AML-193 (cell line): ENCODE data around the gene LAMTOR4.
A peak's percentile ranks its signal among the peaks of the same experiment; 100 is the strongest.
"Not testable (repeated sequence)": the region's sequence is repeated elsewhere in the genome, so short reads cannot be mapped to it uniquely, and the experiment has no call there.

Experiments used
- DNase-seq, 2 experiments: peaks; one replicate each; lab custom pipeline; 2025; lab: John Stamatoyannopoulos, UW

Gene LAMTOR4

DNA sequence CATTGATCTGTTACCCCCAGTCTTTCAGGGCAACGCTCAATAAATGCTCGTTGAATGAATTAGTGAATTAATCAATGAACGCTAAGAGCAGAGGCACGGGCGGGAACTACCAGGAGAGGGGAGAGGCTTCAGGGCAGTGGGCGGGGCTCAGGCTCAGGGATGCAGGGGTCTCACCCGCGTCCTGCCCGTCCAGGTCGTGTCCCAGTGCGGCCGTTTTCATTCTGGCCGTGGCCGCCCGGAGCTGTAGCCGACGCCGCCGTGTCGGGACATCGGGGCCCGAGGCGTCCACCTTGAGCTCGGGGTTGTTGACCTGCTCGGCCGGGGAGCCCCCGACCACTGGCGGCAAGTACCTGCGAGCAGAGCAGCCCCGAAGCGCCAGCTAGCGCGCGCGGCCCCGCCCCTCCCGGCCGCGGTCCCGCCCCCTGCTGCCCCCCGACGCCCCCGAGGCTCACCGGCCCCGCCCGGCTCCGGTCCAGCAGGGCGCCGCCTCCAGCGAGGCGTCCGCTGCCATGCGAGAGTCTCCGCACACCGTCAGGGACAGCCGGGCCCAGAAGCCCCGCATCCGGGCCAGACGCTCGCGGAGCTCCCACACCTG is 22.5 kb downstream of the LAMTOR4 start:
- DNase-seq: no peak

GRCh38 chr7:100171840-100172239 is 23.1 kb downstream of the LAMTOR4 start:
- DNase-seq: no peak

DNA sequence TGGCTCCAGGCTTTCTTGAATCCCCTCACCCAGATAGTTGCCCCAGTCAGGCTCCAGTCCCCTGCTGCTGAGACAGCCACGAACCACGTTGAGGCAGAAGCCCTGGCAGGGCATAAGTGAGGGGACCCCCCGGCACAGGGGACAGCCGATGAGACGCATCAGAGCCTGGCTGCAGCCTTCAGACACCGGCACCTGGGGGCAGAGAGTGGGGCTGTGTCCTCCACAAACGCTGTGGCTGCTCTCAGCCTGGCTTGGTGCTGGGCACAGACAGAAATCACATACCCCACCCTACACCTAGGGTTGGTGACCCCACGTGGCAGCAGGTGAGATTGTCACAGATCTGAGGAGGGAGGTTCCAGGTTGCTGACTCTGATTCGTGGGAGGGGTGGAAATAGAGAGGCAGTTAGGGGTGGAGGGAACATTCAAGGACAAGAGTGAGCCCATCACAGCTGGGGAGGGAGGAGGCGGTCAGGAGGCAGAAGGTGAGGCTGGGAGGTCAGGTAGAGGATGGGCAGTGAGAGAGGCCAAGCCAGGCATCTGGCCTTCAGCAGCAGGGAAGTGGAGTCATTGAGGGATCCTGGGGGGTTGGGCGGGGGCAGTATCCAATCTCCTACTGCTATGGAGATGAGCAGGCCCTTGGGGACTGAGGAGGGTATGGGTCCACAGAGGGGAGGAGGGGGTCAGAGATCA is 25.2 kb downstream of the LAMTOR4 start:
- no peak for DNase-seq

DNA sequence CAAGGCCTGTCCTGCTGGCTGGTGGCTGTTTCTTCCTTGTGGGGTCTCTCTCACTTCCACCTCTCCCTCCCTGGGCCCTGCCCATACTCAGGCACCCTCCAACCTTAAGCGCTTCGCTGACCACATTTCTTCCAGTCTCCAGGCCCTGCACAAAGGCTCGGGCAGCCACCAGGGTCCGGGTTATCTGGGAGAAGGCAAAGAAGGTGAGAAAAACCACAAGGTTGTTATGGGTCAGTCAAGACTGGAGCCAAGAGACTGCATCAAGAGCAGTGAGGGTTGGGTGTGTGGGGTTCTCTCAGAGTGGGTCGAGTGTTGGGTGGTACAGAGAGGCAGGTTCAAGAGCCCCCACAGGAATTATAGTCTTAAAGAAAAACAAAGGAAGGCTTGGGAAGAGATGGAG is 25.9 kb downstream of the LAMTOR4 start:
- no peak for DNase-seq

GRCh38 chr7:100175296-100175935 is 26.7 kb downstream of the LAMTOR4 start:
- DNase-seq: no peak

DNA sequence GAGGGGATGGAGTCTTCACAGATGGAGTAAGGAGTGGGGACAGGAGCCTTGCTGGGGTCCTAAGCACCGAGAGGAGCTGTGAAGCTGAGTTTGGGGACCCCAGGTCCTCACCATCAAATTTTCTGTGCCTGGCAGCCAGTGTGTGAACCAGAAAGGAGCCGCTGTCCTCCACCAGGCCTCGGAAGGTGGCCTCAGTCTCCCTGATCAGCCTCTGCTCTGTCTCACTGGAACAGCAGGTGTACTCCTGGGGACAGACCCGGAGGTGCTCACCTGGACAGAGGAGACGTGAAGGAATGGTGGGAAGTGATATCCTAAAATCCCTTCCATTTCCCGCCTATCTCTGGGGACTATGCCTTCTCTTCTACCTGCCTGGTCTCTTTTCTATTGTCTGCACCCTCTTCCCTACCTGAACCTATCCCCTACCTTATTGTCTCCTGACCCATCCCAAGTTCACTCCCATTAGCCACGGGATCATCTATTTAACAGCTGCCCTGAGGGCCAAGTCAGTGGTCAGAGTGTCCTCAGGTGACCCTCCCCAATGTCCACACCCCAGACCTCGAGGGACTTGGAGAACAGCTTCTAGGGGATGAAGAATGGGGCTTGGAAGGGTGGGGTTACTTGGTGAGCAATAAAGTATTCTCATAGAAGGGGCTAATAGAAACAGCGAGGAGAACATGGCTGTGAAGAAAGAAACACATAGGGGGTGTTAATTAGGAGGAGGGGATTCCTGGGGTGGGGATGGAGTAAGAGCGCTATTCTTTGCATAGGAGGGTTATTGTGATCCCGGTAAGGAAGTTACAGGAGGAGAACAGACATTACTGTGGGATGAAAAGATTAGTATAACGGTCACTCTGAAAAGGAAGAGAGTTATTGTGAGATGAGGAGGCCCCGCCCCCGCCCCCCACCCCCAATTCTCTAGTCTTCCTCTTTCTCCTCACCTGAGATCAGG is 27.7 kb downstream of the LAMTOR4 start:
- DNase-seq: no peak

- DNase-seq: peak; percentile 89 to 92
These were observed 28.6 kb downstream of the LAMTOR4 start, which contains the start of the genes GPC2 and STAG3 for GRCh38 chr7:100177045-100178001. TSS of gene GPC2 (minus strand) at chr7:100177381. CDS start at chr7:100177199, 182 bp downstream. TSS of gene STAG3 (plus strand) at chr7:100177918. CDS start at chr7:100180557, 2,639 bp downstream.

DNA sequence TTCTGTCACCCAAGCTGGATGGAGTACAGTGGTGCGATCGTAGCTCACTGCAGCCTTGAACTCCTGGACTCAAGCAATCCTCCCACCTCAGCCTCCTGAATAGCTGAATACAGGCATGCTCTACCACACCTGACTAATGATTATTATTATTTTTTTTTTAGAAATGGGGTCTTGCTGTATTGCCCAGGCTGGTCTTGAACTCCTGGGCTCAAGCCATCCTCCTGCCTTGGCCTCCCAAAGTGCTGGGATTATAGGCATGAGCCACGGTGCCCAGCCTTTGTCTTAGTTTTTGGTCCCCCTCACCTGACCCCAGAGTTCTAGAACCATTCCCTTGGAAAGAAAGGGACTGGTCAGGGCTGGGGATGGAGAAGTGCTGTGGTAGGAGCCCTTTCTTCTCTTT is 31.4 kb downstream of the LAMTOR4 start:
- not testable (repeated sequence) for DNase-seq

GRCh38 chr7:100182616-100183015 is 33.9 kb downstream of the LAMTOR4 start:
- not testable (repeated sequence) for DNase-seq

DNA sequence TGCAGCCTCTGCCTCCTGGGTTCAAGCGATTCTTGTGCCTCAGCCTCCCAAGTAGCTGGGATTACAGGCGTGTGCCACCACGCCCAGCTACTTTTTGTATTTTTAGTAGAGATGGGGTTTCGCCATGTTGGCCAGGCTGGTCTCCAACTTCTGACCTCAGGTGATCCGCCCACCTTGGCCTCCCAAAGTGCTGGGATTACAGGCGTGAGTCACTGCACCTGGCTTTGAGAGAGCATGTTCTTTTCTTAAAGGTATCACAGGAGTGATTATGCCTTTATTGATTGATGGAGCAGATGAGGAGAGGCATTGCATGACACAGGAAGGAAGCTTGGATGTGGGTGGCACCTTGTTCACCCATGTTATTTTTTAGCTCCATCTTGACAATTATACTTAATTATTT is 34.4 kb downstream of the LAMTOR4 start:
- DNase-seq: not testable (repeated sequence)

GRCh38 chr7:100185726-100186125 is 37.0 kb downstream of the LAMTOR4 start:
- DNase-seq: no peak

- DNase-seq: no peak
These were observed 40.3 kb downstream of the LAMTOR4 start for GRCh38 chr7:100189061-100189460.

DNA sequence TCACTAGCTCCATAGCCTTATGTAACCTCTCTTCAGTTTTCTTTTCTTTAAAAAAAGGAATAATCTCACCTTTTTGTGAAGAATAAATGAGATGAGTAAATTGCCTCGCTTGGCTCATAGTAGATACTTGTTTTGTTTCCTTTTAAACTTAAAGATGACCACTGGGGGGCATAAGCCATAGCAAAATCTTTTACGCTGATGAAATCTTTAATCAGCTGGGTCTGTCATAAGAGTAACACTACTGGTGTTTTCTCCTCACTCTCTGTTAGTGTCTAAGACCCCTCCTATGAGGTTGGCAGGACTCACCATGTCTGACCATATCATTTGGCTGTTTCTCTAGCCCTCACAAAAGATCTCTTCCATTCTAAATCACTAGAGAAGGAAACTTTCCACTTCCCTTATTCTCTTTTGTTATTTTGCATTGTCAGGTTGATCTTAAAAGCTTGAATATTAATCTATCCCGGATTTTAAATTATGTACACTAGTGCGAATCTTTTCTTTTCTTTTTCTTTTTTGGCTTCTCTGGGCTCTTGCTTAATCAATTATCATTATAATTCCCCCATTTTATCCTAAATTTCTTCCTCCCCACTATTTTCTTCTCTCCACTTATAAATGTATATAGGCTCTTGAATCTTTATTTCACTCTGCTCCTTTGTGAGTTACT is 41.5 kb downstream of the LAMTOR4 start:
- peak; percentile 32 to 37 for DNase-seq

DNA sequence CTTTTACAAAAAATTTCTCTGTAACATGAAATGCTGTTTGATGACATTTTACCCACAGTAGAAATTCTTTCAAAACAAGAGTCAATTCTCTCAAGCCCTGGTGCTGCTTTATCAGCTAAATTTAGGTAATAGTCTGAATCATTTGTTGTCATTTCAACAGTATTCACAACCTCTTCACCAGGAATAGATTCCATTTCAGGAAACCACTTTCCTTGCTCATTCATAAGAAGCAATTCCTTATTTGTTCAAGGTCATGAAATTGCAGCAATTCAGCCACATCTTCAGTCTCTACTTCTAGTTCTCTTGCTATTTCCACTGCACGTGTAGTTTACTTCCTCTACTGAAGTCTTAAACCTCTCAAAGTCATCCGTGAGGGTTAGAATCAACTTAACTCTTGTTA is 43.1 kb downstream of the LAMTOR4 start:
- DNase-seq: peak; percentile 3 to 22

DNA sequence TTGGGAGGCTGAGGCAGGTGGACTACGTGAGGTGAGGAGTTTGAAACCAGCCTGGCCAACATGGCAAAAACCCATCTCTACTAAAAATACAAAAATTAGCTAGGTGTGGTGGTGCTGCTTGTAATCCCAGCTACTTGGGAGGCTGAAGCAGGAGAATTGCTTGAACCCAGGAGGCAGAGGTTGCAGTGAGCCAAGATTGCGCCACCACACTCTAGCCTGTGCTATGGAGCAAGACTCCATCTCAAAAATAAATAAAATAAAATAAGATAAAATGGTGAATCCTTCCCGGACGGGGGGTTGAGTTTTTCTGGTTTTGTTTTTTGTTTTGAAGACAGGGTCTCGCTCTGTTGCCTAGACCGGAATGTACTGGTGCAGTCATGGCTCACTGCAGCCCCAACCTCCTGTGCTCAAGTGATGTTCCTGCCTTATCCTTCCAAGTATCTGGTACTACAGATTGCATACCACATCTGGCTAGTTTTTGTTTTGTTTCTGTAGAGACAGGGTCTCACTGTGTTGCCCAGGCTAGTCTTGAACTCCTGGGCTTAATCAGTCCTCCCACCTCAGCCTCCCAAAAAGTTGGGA is 43.7 kb downstream of the LAMTOR4 start:
- not testable (repeated sequence) for DNase-seq

GRCh38 chr7:100192969-100193368 is 44.3 kb downstream of the LAMTOR4 start:
- DNase-seq: no peak

GRCh38 chr7:100195222-100195621 is 46.5 kb downstream of the LAMTOR4 start:
- DNase-seq: no peak

DNA sequence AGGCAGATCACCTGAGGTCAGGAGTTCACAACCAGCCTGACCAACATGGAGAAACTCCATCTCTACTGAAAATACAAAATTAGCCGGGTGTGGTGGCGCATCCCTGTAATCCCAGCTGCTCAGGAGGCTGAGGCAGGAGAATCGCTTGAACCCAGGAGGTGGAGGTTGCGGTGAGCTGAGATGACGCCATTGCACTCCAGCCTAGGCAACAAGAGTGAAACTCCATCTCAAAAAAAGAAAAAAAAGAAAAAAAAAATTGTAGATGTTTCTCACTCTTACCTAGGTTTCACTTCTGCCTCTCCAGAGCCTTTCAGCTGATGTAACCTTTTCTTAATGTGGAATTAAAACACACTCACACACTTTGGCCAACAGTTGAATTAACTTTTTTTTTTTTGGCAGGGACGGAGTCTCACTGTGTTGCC is 47.2 kb downstream of the LAMTOR4 start:
- DNase-seq: not testable (repeated sequence)

- no peak for DNase-seq
These were observed 49.5 kb downstream of the LAMTOR4 start for GRCh38 chr7:100198266-100198665.

DNA sequence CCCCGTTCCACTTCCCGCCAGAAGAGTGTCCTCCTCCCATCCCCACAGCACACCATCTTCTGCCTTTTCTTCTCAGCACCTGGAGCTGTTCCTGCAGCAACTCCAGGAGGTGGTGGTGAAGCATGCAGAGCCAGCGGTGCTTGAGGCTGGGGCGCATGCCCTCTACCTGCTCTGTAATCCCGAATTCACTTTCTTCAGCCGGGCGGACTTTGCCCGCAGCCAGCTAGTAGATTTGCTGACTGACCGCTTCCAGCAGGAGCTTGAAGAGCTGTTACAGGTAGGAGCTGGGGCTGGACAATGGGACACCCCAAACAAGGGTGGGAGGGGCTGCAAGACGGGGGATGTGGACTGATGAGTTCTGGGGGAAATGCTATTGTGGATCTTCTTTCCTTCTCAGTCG is 52.0 kb downstream of the LAMTOR4 start:
- no peak for DNase-seq
